Neuronal stem cell (in vitro differentiated cells): ENCODE results near the gene SPARCL1.

ENCODE experiments used
- DNase-seq: peaks from one replicate; pipeline ENCODE4 v3.0.0-alpha.2; 2013; ENCODE audit warnings: low spot score
- H2AFZ ChIP-seq: one replicate; pipeline ENCODE4 v1.6.1; 2013; ENCODE audit warnings: mild to moderate bottlenecking, low read length, inconsistent platforms
- H2AK5ac ChIP-seq: 2 replicates; pipeline ENCODE4 v1.6.1; 2013; ENCODE audit warnings: low read depth, mild to moderate bottlenecking, inconsistent platforms, low read length, moderate library complexity, mixed read lengths
- H2BK120ac ChIP-seq: 2 replicates; pipeline ENCODE4 v1.6.1; 2013; ENCODE audit warnings: low read depth, mild to moderate bottlenecking, inconsistent platforms, low read length, moderate library complexity, mixed read lengths
- H2BK12ac ChIP-seq: one replicate; pipeline ENCODE4 v1.6.1; 2013; ENCODE audit warnings: low read length, inconsistent platforms
- H2BK15ac ChIP-seq: 2 replicates; pipeline ENCODE4 v1.6.1; 2013; ENCODE audit warnings: mild to moderate bottlenecking, low read length, inconsistent platforms, mixed read lengths
- H2BK5ac ChIP-seq: one replicate; pipeline ENCODE4 v1.6.1; 2013; ENCODE audit warnings: inconsistent platforms, mild to moderate bottlenecking, low read length, moderate library complexity
- H3K14ac ChIP-seq: one replicate; pipeline ENCODE4 v1.6.1; 2013; ENCODE audit warnings: low read length, inconsistent platforms
- H3K18ac ChIP-seq: 2 replicates; pipeline ENCODE4 v1.6.1; 2013; ENCODE audit warnings: low read length, inconsistent platforms
- H3K23ac ChIP-seq: 2 replicates; pipeline ENCODE4 v1.6.1; 2013; ENCODE audit warnings: low read depth, mild to moderate bottlenecking, mixed read lengths, low read length, inconsistent platforms; ENCODE audit not compliant: poor library complexity
- H3K27ac ChIP-seq: replicated peaks from 3 replicates; pipeline ENCODE4 v1.5.1; 2013; ENCODE audit warnings: low read length, inconsistent platforms
- H3K27me3 ChIP-seq, 3 experiments: 2 replicates each; pipeline ENCODE4 v1.6.1; 2013; ENCODE audit warnings: low read length in 3 of 3, mild to moderate bottlenecking in 2 of 3, inconsistent platforms in 1 of 3, low read depth in 1 of 3, mixed read lengths in 1 of 3, moderate library complexity in 1 of 3; ENCODE audit not compliant: control insufficient read depth in 3 of 3, insufficient read depth in 3 of 3
- H3K36me3 ChIP-seq, 2 donors: replicated peaks in 1 of 2; 2 replicates each; pipeline ENCODE4 v1.6.1; 2013; ENCODE audit warnings: low read length in 2 of 2; ENCODE audit not compliant: control insufficient read depth in 2 of 2, insufficient read depth in 2 of 2
- H3K4ac ChIP-seq: 2 replicates; pipeline ENCODE4 v1.6.1; 2013; ENCODE audit warnings: inconsistent platforms, mild to moderate bottlenecking, low read length, moderate library complexity
- H3K4me1 ChIP-seq, 2 donors: 1 replicate in 1 of 2; 2 replicates in 1 of 2; pipeline ENCODE4 v1.6.1; 2013; ENCODE audit warnings: low read length in 2 of 2, low read depth in 1 of 2; ENCODE audit not compliant: control insufficient read depth in 2 of 2, insufficient read depth in 1 of 2
- H3K4me2 ChIP-seq: one replicate; pipeline ENCODE4 v1.6.1; 2013; ENCODE audit warnings: mild to moderate bottlenecking, low read length, inconsistent platforms; ENCODE audit not compliant: insufficient read depth, poor library complexity, severe bottlenecking
- H3K4me3 ChIP-seq, 2 donors: 2 replicates each; pipeline ENCODE4 v1.5.1; 2013; ENCODE audit warnings: low read length in 2 of 2, mild to moderate bottlenecking in 2 of 2, inconsistent platforms in 1 of 2, moderate library complexity in 1 of 2
- H3K79me1 ChIP-seq: one replicate; pipeline ENCODE4 v1.6.1; 2013; ENCODE audit warnings: low read depth, mild to moderate bottlenecking, inconsistent platforms, low read length, moderate library complexity
- H3K9ac ChIP-seq: one replicate; pipeline ENCODE4 v1.6.1; 2013; ENCODE audit warnings: mild to moderate bottlenecking, low read depth, low read length, inconsistent platforms; ENCODE audit not compliant: poor library complexity
- H3K9me3 ChIP-seq, 2 donors: replicated peaks in 1 of 2; 2 replicates each; pipeline versions ENCODE3 to v1.6.1; 2013; ENCODE audit warnings: low read length in 2 of 2, mild to moderate bottlenecking in 2 of 2, inconsistent platforms in 1 of 2, low read depth in 1 of 2, mixed read lengths in 1 of 2, moderate library complexity in 1 of 2; ENCODE audit not compliant: control insufficient read depth in 2 of 2, insufficient read depth in 1 of 2
- H4K8ac ChIP-seq: one replicate; pipeline ENCODE4 v1.6.1; 2013; ENCODE audit warnings: low read depth, mild to moderate bottlenecking, inconsistent platforms, low read length, moderate library complexity
- H4K91ac ChIP-seq: one replicate; pipeline ENCODE4 v1.6.1; 2013; ENCODE audit warnings: low read length, low read depth, mild to moderate bottlenecking, inconsistent platforms; ENCODE audit not compliant: poor library complexity
- WGBS, 2 donors: extraction: QIAGEN DNeasy Blood & Tissue Kit; methylation state at CpG; one replicate each; pipeline ENCODE4 v1.1.7; 2013; ENCODE audit warnings: missing lambda C conversion rate in 2 of 2, mixed read lengths in 1 of 2; ENCODE audit not compliant: insufficient read length in 2 of 2, insufficient replicate concordance in 1 of 2; ENCODE audit errors: extremely low coverage in 2 of 2; 5-methylcytosine and 5-hydroxymethylcytosine counted together

SPARCL1 gene

DNA sequence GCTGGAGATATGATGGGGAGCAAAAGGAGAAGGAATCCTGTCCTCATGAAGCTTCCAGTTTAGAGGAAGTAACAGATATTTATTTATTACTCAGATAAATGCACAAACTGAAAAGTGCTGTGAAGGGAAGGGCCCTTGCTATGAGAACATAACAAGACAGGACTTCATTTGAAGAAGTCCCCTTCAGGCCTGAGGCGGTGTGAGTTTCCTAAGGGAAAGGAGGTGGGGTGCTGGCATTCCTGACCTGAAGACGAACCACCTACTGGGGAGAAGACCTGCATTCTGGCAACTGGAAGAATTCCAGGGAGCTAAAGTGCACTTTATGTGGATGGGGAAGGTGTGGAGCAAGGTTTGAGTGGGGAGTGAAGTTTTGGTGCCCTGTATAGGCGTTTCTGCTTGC lies 15.9 kb upstream of the SPARCL1 start:
- no peak overlapping the region for H3K27ac ChIP-seq
- H2AFZ ChIP-seq: no peak overlapping the region
- H4K8ac ChIP-seq: no peak overlapping the region
- H2AK5ac ChIP-seq: no peak overlapping the region
- WGBS, 2 donors: no CpG with 5 or more reads among the region's 3 CpGs
- H3K9ac ChIP-seq: no peak overlapping the region
- H3K23ac ChIP-seq: no peak overlapping the region
- H3K4me1 ChIP-seq: peaks cover 8 to 9% of the 10 kb centered on the region in 2 donors
- H3K9me3 ChIP-seq: no peaks in the 10 kb centered on the region
- H3K4ac ChIP-seq: no peak overlapping the region
- no peak overlapping the region for H3K4me2 ChIP-seq
- no peaks in the 10 kb centered on the region for H3K36me3 ChIP-seq
- H3K79me1 ChIP-seq: no peaks in the 10 kb centered on the region
- H3K14ac ChIP-seq: no peak overlapping the region
- H2BK120ac ChIP-seq: no peak overlapping the region
- H3K27me3 ChIP-seq: no peaks in the 10 kb centered on the region
- no peak overlapping the region for H2BK5ac ChIP-seq
- no peak for DNase-seq
- H2BK15ac ChIP-seq: no peak overlapping the region
- no peak overlapping the region for H2BK12ac ChIP-seq
- no peak overlapping the region for H4K91ac ChIP-seq
- H3K4me3 ChIP-seq: no peak overlapping the region
- H3K18ac ChIP-seq: no peak overlapping the region

DNA sequence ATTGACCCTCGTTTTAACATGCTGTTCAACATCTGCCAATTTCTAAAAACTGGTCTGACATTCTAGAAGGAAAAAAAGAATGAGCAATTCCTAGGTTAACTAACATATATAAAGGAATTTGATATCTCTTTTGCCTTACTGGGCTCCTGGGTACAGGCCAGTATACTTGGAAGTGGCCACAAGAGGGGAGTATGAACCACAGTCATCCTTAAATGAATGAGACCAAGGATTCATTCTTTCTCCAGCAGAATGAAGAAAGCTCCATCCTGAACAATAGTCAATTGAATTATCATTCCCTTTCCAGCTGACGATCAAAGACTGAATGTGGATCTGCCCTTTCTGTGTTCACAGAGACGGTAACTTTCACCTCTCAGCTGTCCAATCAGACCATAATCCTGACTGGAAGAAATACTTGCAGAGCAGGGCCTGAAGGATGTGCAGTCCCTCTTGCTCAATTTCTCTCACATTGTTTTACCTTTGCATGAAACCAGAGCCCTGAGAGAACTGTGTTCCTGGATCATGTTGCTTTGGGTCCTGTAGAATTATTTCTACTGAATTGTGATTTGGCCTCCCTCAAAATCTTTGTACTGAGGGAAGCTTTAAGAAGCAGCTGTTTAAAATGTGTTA lies 14.8 kb upstream of the SPARCL1 start:
- no CpG with 5 or more reads among the region's 3 CpGs for WGBS, 2 donors
- Histone ChIP-seq H2AFZ (peak overlapping the region; percentile 78), H3K23ac (no peak overlapping the region), H2BK15ac (no peak overlapping the region), H3K27me3 (no peaks in the 10 kb centered on the region), H2BK5ac (no peak overlapping the region), H2BK12ac (no peak overlapping the region), H3K9me3 (no peaks in the 10 kb centered on the region), H3K36me3 (no peaks in the 10 kb centered on the region), H3K18ac (no peak overlapping the region), H3K4me1 (peaks cover 4 to 8% of the 10 kb centered on the region in 2 donors), H3K4me2 (no peak overlapping the region), H4K8ac (no peak overlapping the region), H2AK5ac (no peak overlapping the region), H3K9ac (no peak overlapping the region), H4K91ac (no peak overlapping the region), H3K27ac (no peak overlapping the region), H3K79me1 (no peaks in the 10 kb centered on the region), H3K4me3 (no peak overlapping the region), H2BK120ac (no peak overlapping the region), H3K14ac (no peak overlapping the region), H3K4ac (no peak overlapping the region)
- DNase-seq: no peak

DNA sequence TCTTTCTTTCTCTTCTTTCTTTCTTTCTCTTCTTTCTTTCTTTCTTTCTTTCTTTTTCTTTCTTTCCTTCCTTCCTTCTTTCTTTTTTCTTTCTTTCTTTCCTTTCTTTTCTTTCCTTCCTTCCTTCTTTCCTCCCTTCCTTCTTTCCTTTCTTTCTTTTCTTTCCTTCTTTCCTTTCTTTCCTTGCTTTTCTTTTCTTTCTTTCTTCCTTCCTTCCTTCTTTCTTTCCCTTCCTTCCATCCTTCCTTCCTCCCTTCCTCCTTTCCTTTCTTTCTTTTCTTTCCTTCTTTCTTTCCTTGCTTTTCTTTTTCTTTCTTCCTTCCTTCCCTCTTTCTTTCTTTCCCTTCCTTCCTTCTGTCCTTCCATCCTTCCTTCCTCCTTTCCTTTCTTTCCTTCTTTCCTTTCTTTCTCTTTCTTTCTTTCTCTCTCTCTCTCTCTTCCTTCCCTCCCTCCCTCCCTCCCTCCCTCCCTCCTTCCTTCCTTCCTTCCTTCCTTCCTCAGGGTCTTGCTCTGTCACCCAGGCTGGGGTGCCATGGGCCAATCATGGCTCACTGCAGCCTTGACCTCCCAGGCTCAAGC lies 13.6 kb upstream of the SPARCL1 start:
- H2AFZ ChIP-seq: no peak overlapping the region
- H3K4me2 ChIP-seq: no peak overlapping the region
- no peak for DNase-seq
- no peak overlapping the region for H3K18ac ChIP-seq
- H3K27ac ChIP-seq: no peak overlapping the region
- no peak overlapping the region for H3K4ac ChIP-seq
- no peaks in the 10 kb centered on the region for H3K79me1 ChIP-seq
- H2BK120ac ChIP-seq: no peak overlapping the region
- no peak overlapping the region for H2AK5ac ChIP-seq
- H3K14ac ChIP-seq: no peak overlapping the region
- no peak overlapping the region for H3K4me3 ChIP-seq
- H3K9me3 ChIP-seq: peaks cover 0 to 5% of the 10 kb centered on the region in 2 donors
- no peak overlapping the region for H3K9ac ChIP-seq
- H2BK5ac ChIP-seq: no peak overlapping the region
- H3K23ac ChIP-seq: no peak overlapping the region
- peaks cover 4 to 8% of the 10 kb centered on the region in 2 donors for H3K4me1 ChIP-seq
- H4K8ac ChIP-seq: no peak overlapping the region
- no peak overlapping the region for H4K91ac ChIP-seq
- H2BK15ac ChIP-seq: no peak overlapping the region
- no peaks in the 10 kb centered on the region for H3K27me3 ChIP-seq
- no peaks in the 10 kb centered on the region for H3K36me3 ChIP-seq
- H2BK12ac ChIP-seq: no peak overlapping the region

DNA sequence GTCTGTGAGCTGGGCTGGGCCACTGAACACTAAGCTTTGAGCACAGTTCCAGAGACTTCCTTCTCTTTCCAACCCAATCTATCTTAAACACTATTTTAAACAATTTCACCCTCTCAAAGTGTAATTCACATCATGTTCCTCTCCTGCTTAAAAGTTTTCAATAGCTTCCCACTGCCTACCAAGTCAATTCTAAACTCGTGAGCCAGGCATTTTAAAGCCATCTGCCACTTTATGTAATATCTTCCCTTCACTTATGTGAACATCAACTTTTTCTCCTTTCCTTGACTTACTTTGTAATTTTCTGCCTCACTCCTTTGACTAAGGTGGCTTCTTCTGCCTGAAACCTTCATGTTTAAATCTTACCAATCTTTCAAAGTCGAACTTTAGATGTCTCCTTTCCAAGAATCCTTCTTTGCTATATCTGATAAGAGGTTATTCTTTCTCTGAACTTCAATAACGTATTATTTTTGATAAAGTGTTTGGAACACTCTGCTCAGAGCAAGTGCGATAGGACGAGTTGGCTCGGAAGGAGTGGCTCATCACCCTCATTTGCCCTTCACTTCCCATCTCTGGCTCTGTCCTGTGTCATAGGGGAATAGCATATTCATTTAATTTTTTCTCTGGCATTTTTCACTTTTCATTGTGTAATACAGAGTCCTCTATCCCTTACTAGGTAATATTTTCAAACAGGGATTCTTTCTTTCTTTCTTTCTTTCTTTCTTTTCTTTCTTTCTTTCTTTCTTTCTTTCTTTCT lies 13.0 kb upstream of the SPARCL1 start:
- no peak overlapping the region for H2BK5ac ChIP-seq
- H3K9ac ChIP-seq: no peak overlapping the region
- no peak for DNase-seq
- peaks cover 0 to 5% of the 10 kb centered on the region in 2 donors for H3K9me3 ChIP-seq
- no peak overlapping the region for H3K4ac ChIP-seq
- H4K8ac ChIP-seq: no peak overlapping the region
- H4K91ac ChIP-seq: no peak overlapping the region
- H2AK5ac ChIP-seq: no peak overlapping the region
- H3K79me1 ChIP-seq: no peaks in the 10 kb centered on the region
- no peak overlapping the region for H3K4me2 ChIP-seq
- H3K27me3 ChIP-seq: no peaks in the 10 kb centered on the region
- peak overlapping the region; percentile 81 for H2AFZ ChIP-seq
- no peak overlapping the region for H3K4me3 ChIP-seq
- no peak overlapping the region for H2BK120ac ChIP-seq
- H3K14ac ChIP-seq: no peak overlapping the region
- H3K18ac ChIP-seq: no peak overlapping the region
- no peaks in the 10 kb centered on the region for H3K36me3 ChIP-seq
- H2BK12ac ChIP-seq: no peak overlapping the region
- no peak overlapping the region for H2BK15ac ChIP-seq
- H3K4me1 ChIP-seq: peaks cover 4 to 8% of the 10 kb centered on the region in 2 donors
- H3K27ac ChIP-seq: no peak overlapping the region
- no CpG with 5 or more reads among the region's 6 CpGs for WGBS, 2 donors
- H3K23ac ChIP-seq: no peak overlapping the region
